Astrocyte (in vitro differentiated cells and primary cell): ENCODE results near the gene METAP1D. TPM values are rescaled to one million over a fixed set of nuclear protein-coding genes. Genes with fewer than 3 reads are reported as not detected.
"Not testable (repeated sequence)": the region's sequence is repeated elsewhere in the genome, so short reads cannot be mapped to it uniquely, and the experiment has no call there.

ENCODE experiments used
- DNase-seq: peaks from one replicate; pipeline ENCODE4 v3.0.0-alpha.2; 2010; ENCODE audit warnings: low read depth
- FAIRE-seq: peaks from 2 replicates; lab custom pipeline; 2011; peaks lifted over from hg19 to GRCh38; lab: Jason Lieb, UNC
- H2AFZ ChIP-seq: 2 replicates; pipeline ENCODE4 v1.6.0; 2012; ENCODE audit warnings: low read depth, low read length, inconsistent platforms
- H3K27ac ChIP-seq: 2 replicates; pipeline ENCODE4 v1.5.1; 2011; ENCODE audit warnings: low read depth, low read length, inconsistent platforms
- H3K27me3 ChIP-seq: 2 replicates; pipeline ENCODE4 v1.6.0; 2011; ENCODE audit warnings: low read length, inconsistent platforms; ENCODE audit not compliant: insufficient read depth
- H3K36me3 ChIP-seq: 2 replicates; pipeline ENCODE4 v1.5.1; 2011; ENCODE audit warnings: low read length, inconsistent platforms; ENCODE audit not compliant: insufficient read depth
- H3K4me1 ChIP-seq: 2 replicates; pipeline ENCODE4 v1.5.1; 2011; ENCODE audit warnings: low read length, inconsistent platforms; ENCODE audit not compliant: insufficient read depth
- H3K4me2 ChIP-seq: 2 replicates; pipeline ENCODE4 v1.6.0; 2012; ENCODE audit warnings: low read length, inconsistent platforms
- H3K4me3 ChIP-seq: 2 replicates; pipeline ENCODE4 v1.5.1; 2011; ENCODE audit warnings: low read depth, mild to moderate bottlenecking, low read length, inconsistent platforms; ENCODE audit not compliant: insufficient read depth
- H3K79me2 ChIP-seq: 2 replicates; pipeline ENCODE4 v1.6.0; 2012; ENCODE audit warnings: mild to moderate bottlenecking, low read length, inconsistent platforms; ENCODE audit not compliant: insufficient read depth
- H3K9ac ChIP-seq: 2 replicates; pipeline ENCODE4 v1.6.0; 2012; ENCODE audit warnings: mild to moderate bottlenecking, low read length, inconsistent platforms
- H3K9me3 ChIP-seq: 2 replicates; pipeline ENCODE4 v1.5.1; 2012; ENCODE audit warnings: low read depth, mild to moderate bottlenecking, low read length, inconsistent platforms; ENCODE audit not compliant: insufficient read depth
- H4K20me1 ChIP-seq: 2 replicates; pipeline ENCODE4 v1.6.0; 2012; ENCODE audit warnings: low read length, inconsistent platforms; ENCODE audit not compliant: insufficient read depth
- H3K27ac Mint-ChIP-seq: one replicate; pipeline ENCODE4 v1.8.0; 2021; ENCODE audit warnings: mild to moderate bottlenecking, mixed read lengths; ENCODE audit not compliant: unreplicated experiment
- H3K27me3 Mint-ChIP-seq: one replicate; pipeline ENCODE4 v1.8.0; 2021; ENCODE audit warnings: low read depth, mixed read lengths; ENCODE audit not compliant: unreplicated experiment
- H3K36me3 Mint-ChIP-seq: one replicate; pipeline ENCODE4 v1.8.0; 2021; ENCODE audit warnings: low read depth, mixed read lengths; ENCODE audit not compliant: unreplicated experiment
- H3K4me1 Mint-ChIP-seq: one replicate; pipeline ENCODE4 v1.8.0; 2021; ENCODE audit warnings: low read depth, mixed read lengths; ENCODE audit not compliant: unreplicated experiment
- H3K4me3 Mint-ChIP-seq: one replicate; pipeline ENCODE4 v1.8.0; 2021; ENCODE audit warnings: mild to moderate bottlenecking, moderate library complexity, mixed read lengths; ENCODE audit not compliant: unreplicated experiment
- H3K9me3 Mint-ChIP-seq: one replicate; pipeline ENCODE4 v1.8.0; 2021; ENCODE audit warnings: mild to moderate bottlenecking, mixed read lengths; ENCODE audit not compliant: unreplicated experiment
- EZH2 ChIP-seq: IDR thresholded peaks from 2 replicates; pipeline ENCODE4 v1.6.1; 2012; ENCODE audit warnings: mild to moderate bottlenecking, low read length, inconsistent platforms; ENCODE audit not compliant: insufficient read depth
- total RNA-seq: library from RNA; stranded (reverse); gene quantifications from 2 replicates; pipeline ENCODE4 v1.2.1, GENCODE V29; 2021
- TF ChIP-seq, protein P1 (sequence below): IDR thresholded peaks from 2 replicates; pipeline ENCODE4 v1.5.1; 2011; ENCODE audit warnings: low read depth, mild to moderate bottlenecking, inconsistent platforms, low read length, moderate library complexity; ENCODE audit not compliant: insufficient read depth

Gene METAP1D
- total RNA-seq, 1 donor from 2014 or later: 6.5 TPM

GRCh38 chr2:171995586-171995985, 4.2 kb upstream of the METAP1D start:
- Histone ChIP-seq H3K9me3 (no peaks in the 10 kb centered on the region), H3K27me3 (no peaks in the 10 kb centered on the region), H3K36me3 (no peaks in the 10 kb centered on the region), H3K4me3 (no peak overlapping the region), H2AFZ (no peak overlapping the region), H3K27ac (no peak overlapping the region), H3K9ac (no peak overlapping the region), H3K4me2 (no peak overlapping the region), H3K79me2 (no peaks in the 10 kb centered on the region), H4K20me1 (no peaks in the 10 kb centered on the region), H3K4me1 (peaks cover 4% of the 10 kb centered on the region)
- TF ChIP-seq EZH2: no peak
- TF ChIP-seq, protein P1, sequence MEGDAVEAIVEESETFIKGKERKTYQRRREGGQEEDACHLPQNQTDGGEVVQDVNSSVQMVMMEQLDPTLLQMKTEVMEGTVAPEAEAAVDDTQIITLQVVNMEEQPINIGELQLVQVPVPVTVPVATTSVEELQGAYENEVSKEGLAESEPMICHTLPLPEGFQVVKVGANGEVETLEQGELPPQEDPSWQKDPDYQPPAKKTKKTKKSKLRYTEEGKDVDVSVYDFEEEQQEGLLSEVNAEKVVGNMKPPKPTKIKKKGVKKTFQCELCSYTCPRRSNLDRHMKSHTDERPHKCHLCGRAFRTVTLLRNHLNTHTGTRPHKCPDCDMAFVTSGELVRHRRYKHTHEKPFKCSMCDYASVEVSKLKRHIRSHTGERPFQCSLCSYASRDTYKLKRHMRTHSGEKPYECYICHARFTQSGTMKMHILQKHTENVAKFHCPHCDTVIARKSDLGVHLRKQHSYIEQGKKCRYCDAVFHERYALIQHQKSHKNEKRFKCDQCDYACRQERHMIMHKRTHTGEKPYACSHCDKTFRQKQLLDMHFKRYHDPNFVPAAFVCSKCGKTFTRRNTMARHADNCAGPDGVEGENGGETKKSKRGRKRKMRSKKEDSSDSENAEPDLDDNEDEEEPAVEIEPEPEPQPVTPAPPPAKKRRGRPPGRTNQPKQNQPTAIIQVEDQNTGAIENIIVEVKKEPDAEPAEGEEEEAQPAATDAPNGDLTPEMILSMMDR: no peak
- Mint-ChIP-seq H3K4me1 (peaks cover 4% of the 10 kb centered on the region), H3K27me3 (peaks cover 9% of the 10 kb centered on the region), H3K4me3 (no peak overlapping the region), H3K27ac (no peak overlapping the region), H3K36me3 (no peaks in the 10 kb centered on the region), H3K9me3 (no peaks in the 10 kb centered on the region)
- DNase-seq (no peak), FAIRE-seq (no peak)

DNA sequence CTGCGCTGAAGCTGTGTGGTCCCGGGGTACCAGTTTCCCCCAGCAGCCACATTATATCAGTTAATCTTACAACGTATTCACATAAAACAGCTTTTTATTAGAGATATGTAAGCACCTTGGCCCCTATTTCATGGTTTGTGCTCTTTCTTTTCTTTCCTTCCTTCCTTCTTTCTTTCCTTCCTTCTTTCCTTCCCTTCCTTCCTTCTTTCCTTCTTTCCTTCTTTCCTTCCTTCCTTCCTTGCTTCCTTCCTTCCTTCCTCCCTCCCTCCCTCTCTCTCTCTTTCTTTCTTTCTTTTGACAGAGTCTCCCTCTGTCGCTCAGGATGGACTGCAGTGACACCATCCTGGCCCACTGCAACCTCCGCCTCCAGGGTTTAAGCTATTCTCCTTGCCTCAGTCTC, 3.7 kb upstream of the METAP1D start:
- H3K27ac ChIP-seq: no peak overlapping the region
- H3K9ac ChIP-seq: no peak overlapping the region
- no peak overlapping the region for H3K4me2 ChIP-seq
- no peaks in the 10 kb centered on the region for H3K36me3 Mint-ChIP-seq
- peaks cover 4% of the 10 kb centered on the region for H3K4me1 Mint-ChIP-seq
- peaks cover 9% of the 10 kb centered on the region for H3K27me3 Mint-ChIP-seq
- H3K36me3 ChIP-seq: no peaks in the 10 kb centered on the region
- H3K4me1 ChIP-seq: peaks cover 5% of the 10 kb centered on the region
- no peaks in the 10 kb centered on the region for H3K79me2 ChIP-seq
- DNase-seq: no peak
- H3K4me3 ChIP-seq: no peak overlapping the region
- H3K9me3 Mint-ChIP-seq: no peaks in the 10 kb centered on the region
- H3K27ac Mint-ChIP-seq: no peak overlapping the region
- FAIRE-seq: no peak
- no peaks in the 10 kb centered on the region for H3K9me3 ChIP-seq
- H3K4me3 Mint-ChIP-seq: no peak overlapping the region
- no peaks in the 10 kb centered on the region for H3K27me3 ChIP-seq
- no peak overlapping the region for H2AFZ ChIP-seq
- H4K20me1 ChIP-seq: no peaks in the 10 kb centered on the region
- TF ChIP-seq, protein P1: no peak
- TF ChIP-seq EZH2: no peak

DNA sequence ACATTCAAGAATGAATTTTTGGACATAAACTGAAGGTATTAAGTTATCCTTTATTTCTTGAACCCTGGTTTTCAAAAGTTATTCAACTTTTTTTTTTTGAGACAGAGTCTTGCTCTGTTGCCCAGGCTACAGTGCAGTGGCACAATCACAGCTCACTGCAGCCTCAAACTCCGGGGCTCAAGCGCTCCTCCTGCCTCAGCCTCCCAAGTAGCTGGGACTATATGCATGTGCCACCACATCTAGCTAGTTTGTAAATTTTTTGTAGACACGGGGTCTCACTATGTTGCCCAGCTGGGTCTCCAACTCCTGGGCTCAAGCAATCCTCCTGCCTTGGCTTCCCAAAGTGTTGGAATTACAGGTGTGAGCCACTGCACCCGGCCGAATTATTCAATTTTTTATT, 2.7 kb upstream of the METAP1D start:
- not testable (repeated sequence) for H3K4me3 Mint-ChIP-seq, H3K4me1 Mint-ChIP-seq, H3K4me3 ChIP-seq, H3K4me2 ChIP-seq, H3K27me3 Mint-ChIP-seq, H3K27ac ChIP-seq, H2AFZ ChIP-seq, H4K20me1 ChIP-seq, H3K9ac ChIP-seq, H3K9me3 ChIP-seq, H3K27ac Mint-ChIP-seq, H3K79me2 ChIP-seq, FAIRE-seq, H3K27me3 ChIP-seq, DNase-seq, H3K4me1 ChIP-seq, H3K9me3 Mint-ChIP-seq, H3K36me3 Mint-ChIP-seq, H3K36me3 ChIP-seq
